Renal cortical epithelial cell (primary cell): Measurements from ENCODE around the gene MYLIP. TPM values are rescaled to one million over a fixed set of nuclear protein-coding genes. Genes with fewer than 3 reads are reported as not detected.

Experiments
- DNase-seq: peaks from one replicate; pipeline ENCODE4 v3.0.0-alpha.2; 2011; ENCODE audit warnings: low read depth
- total RNA-seq: library from RNA; depleted of rRNA; stranded (reverse); fragments of >200 nt; gene quantifications from 2 replicates; pipeline ENCODE4 v1.2.3, GENCODE V29; 2014

MYLIP gene
- total RNA-seq, 1 donor from 2014 or later: 22.3 TPM

- no peak for DNase-seq
These were observed 12.6 kb downstream of the MYLIP start for GRCh38 chr6:16141514-16141913.

- DNase-seq: no peak
These were observed 16.2 kb downstream of the MYLIP start for GRCh38 chr6:16145038-16145437.

GRCh38 chr6:16146028-16146427 is 17.1 kb downstream of the MYLIP start:
- DNase-seq: peak; percentile 67

- no peak for DNase-seq
These were observed 17.7 kb downstream of the MYLIP start for GRCh38 chr6:16146527-16146955.

- DNase-seq: peak; percentile 95
These were observed 19.6 kb downstream of the MYLIP start for GRCh38 chr6:16148498-16148897.

- DNase-seq: no peak
These were observed 20.4 kb downstream of the MYLIP start for GRCh38 chr6:16149305-16149704.

GRCh38 chr6:16150098-16150497 is 21.2 kb downstream of the MYLIP start:
- no peak for DNase-seq

GRCh38 chr6:16153211-16153820 is 24.4 kb downstream of the MYLIP start:
- no peak for DNase-seq

GRCh38 chr6:16154904-16155303 is 26.0 kb downstream of the MYLIP start:
- DNase-seq: peak; percentile 72

- DNase-seq: no peak
These were observed 28.6 kb downstream of the MYLIP start for GRCh38 chr6:16157492-16157891.

- DNase-seq: no peak
These were observed 29.0 kb downstream of the MYLIP start for GRCh38 chr6:16157909-16158308.

GRCh38 chr6:16158943-16159557 is 30.2 kb downstream of the MYLIP start:
- DNase-seq: no peak

- no peak for DNase-seq
These were observed 31.9 kb downstream of the MYLIP start for GRCh38 chr6:16160794-16161193.

- no peak for DNase-seq
These were observed 33.1 kb downstream of the MYLIP start for GRCh38 chr6:16162003-16162402.

GRCh38 chr6:16163066-16163465 is 34.2 kb downstream of the MYLIP start:
- DNase-seq: no peak

GRCh38 chr6:16163535-16164300 is 34.8 kb downstream of the MYLIP start:
- no peak for DNase-seq

- DNase-seq: no peak
These were observed 36.8 kb downstream of the MYLIP start for GRCh38 chr6:16165641-16166040.

- DNase-seq: peak; percentile 58
These were observed 38.2 kb downstream of the MYLIP start for GRCh38 chr6:16166871-16167608.

GRCh38 chr6:16168121-16168520 is 39.2 kb downstream of the MYLIP start:
- no peak for DNase-seq

- peak; percentile 53 for DNase-seq
These were observed 40.0 kb downstream of the MYLIP start for GRCh38 chr6:16168858-16169257.

GRCh38 chr6:16171400-16171799 is 42.5 kb downstream of the MYLIP start:
- no peak for DNase-seq
